H9 (cell line): ENCODE data around the gene ADSS1. TPM values are rescaled to one million over a fixed set of nuclear protein-coding genes. Genes with fewer than 3 reads are reported as not detected.

ENCODE experiments used
- DNase-seq: peaks from one replicate; pipeline ENCODE4 v3.0.0-alpha.2; 2017
- H2AFZ ChIP-seq: one replicate; pipeline ENCODE4 v1.6.1; 2013; ENCODE audit warnings: mild to moderate bottlenecking, low read length, control low read depth, moderate library complexity
- H2AK5ac ChIP-seq: 2 replicates; pipeline ENCODE4 v1.6.1; 2013; ENCODE audit warnings: low read length, control low read depth, mixed read lengths; ENCODE audit not compliant: insufficient read length
- H2BK120ac ChIP-seq: one replicate; pipeline ENCODE4 v1.6.1; 2013; ENCODE audit warnings: low read depth, mild to moderate bottlenecking, low read length, control low read depth, inconsistent platforms; ENCODE audit not compliant: poor library complexity, severe bottlenecking
- H2BK12ac ChIP-seq: 2 replicates; pipeline ENCODE4 v1.6.1; 2013; ENCODE audit warnings: low read length, control low read depth, mixed read lengths, low read depth; ENCODE audit not compliant: insufficient read length
- H2BK15ac ChIP-seq: 2 replicates; pipeline ENCODE4 v1.6.1; 2013; ENCODE audit warnings: low read depth, low read length, control low read depth
- H2BK20ac ChIP-seq: one replicate; pipeline ENCODE4 v1.6.1; 2013; ENCODE audit warnings: low read depth, mild to moderate bottlenecking, low read length, control low read depth, inconsistent platforms; ENCODE audit not compliant: poor library complexity, severe bottlenecking
- H2BK5ac ChIP-seq: 2 replicates; pipeline ENCODE4 v1.6.1; 2013; ENCODE audit warnings: low read length, control low read depth, mixed read lengths; ENCODE audit not compliant: insufficient read length
- H3K14ac ChIP-seq: 2 replicates; pipeline ENCODE4 v1.6.1; 2013; ENCODE audit warnings: low read length, control low read depth; ENCODE audit not compliant: insufficient read depth
- H3K18ac ChIP-seq: 2 replicates; pipeline ENCODE4 v1.6.1; 2013; ENCODE audit warnings: low read depth, mild to moderate bottlenecking, mixed read lengths, low read length, control low read depth; ENCODE audit not compliant: insufficient read length
- H3K23ac ChIP-seq: 2 replicates; pipeline ENCODE4 v1.6.1; 2013; ENCODE audit warnings: low read length, control low read depth, mixed read lengths, low read depth; ENCODE audit not compliant: insufficient read length
- H3K23me2 ChIP-seq: 2 replicates; pipeline ENCODE4 v1.6.1; 2013; ENCODE audit warnings: low read depth, mild to moderate bottlenecking, mixed read lengths, low read length, control low read depth; ENCODE audit not compliant: insufficient read length, poor library complexity, severe bottlenecking
- H3K27ac ChIP-seq: 2 replicates; pipeline ENCODE4 v1.5.1; 2013; ENCODE audit warnings: low read length, control low read depth, mixed read lengths, low read depth; ENCODE audit not compliant: insufficient read length
- H3K27me3 ChIP-seq: 2 replicates; pipeline ENCODE4 v1.6.1; 2013; ENCODE audit warnings: low read length, control low read depth, inconsistent platforms; ENCODE audit not compliant: insufficient read depth
- H3K4ac ChIP-seq: 2 replicates; pipeline ENCODE4 v1.6.1; 2013; ENCODE audit warnings: low read depth, mild to moderate bottlenecking, control low read depth, inconsistent platforms, low read length, moderate library complexity
- H3K4me1 ChIP-seq: 2 replicates; pipeline ENCODE4 v1.6.1; 2013; ENCODE audit warnings: low read length, control low read depth, inconsistent platforms; ENCODE audit not compliant: insufficient read depth
- H3K4me2 ChIP-seq: 2 replicates; pipeline ENCODE4 v1.6.1; 2013; ENCODE audit warnings: low read length, control low read depth, mixed read lengths; ENCODE audit not compliant: insufficient read length, insufficient read depth
- H3K56ac ChIP-seq: 2 replicates; pipeline ENCODE4 v1.6.1; 2013; ENCODE audit warnings: low read depth, mild to moderate bottlenecking, mixed read lengths, low read length, control low read depth; ENCODE audit not compliant: insufficient read length
- H3K79me1 ChIP-seq: 2 replicates; pipeline ENCODE4 v1.6.1; 2013; ENCODE audit warnings: low read depth, mild to moderate bottlenecking, moderate library complexity, low read length, control low read depth, inconsistent platforms; ENCODE audit not compliant: insufficient read depth, poor library complexity, severe bottlenecking
- H3K79me2 ChIP-seq: 2 replicates; pipeline ENCODE4 v1.6.1; 2013; ENCODE audit warnings: low read length, control low read depth, inconsistent platforms; ENCODE audit not compliant: insufficient read depth
- H3K9ac ChIP-seq: 2 replicates; pipeline ENCODE4 v1.6.1; 2013; ENCODE audit warnings: low read length, control low read depth, mixed read lengths; ENCODE audit not compliant: insufficient read length; ENCODE audit errors: extremely low read depth
- H3K9me3 ChIP-seq: one replicate; pipeline ENCODE4 v1.6.1; 2013; ENCODE audit warnings: low read depth, low read length, inconsistent platforms; ENCODE audit not compliant: control insufficient read depth
- H3T11ph ChIP-seq: one replicate; pipeline ENCODE4 v1.6.1; 2013; ENCODE audit warnings: mild to moderate bottlenecking, low read length, control low read depth, inconsistent platforms
- H4K20me1 ChIP-seq: one replicate; pipeline ENCODE4 v1.6.1; 2013; ENCODE audit not compliant: control insufficient read depth, insufficient read length, insufficient read depth
- H4K5ac ChIP-seq: 2 replicates; pipeline ENCODE4 v1.6.1; 2013; ENCODE audit warnings: low read depth, mild to moderate bottlenecking, mixed read lengths, low read length, control low read depth; ENCODE audit not compliant: insufficient read length
- H4K8ac ChIP-seq: replicated peaks from 2 replicates; pipeline ENCODE4 v1.6.1; 2013; ENCODE audit warnings: low read length, control low read depth, mixed read lengths, low read depth; ENCODE audit not compliant: insufficient read length
- H4K91ac ChIP-seq: 2 replicates; pipeline ENCODE4 v1.6.1; 2013; ENCODE audit warnings: low read depth, mild to moderate bottlenecking, moderate library complexity, mixed read lengths, low read length, control low read depth; ENCODE audit not compliant: insufficient read length
- H3K27ac Mint-ChIP-seq, 3 experiments: 2 replicates in 2 of 3; 3 replicates in 1 of 3; pipeline ENCODE4 v1.8.0; 2020 to 2021; ENCODE audit warnings: mixed read lengths in 3 of 3, mild to moderate bottlenecking in 1 of 3, moderate library complexity in 1 of 3
- H3K27me3 Mint-ChIP-seq: 2 replicates; pipeline ENCODE4 v1.8.0; 2021; ENCODE audit warnings: low read depth, mild to moderate bottlenecking, moderate library complexity, mixed read lengths
- H3K36me3 Mint-ChIP-seq, 3 experiments: 2 replicates in 2 of 3; 3 replicates in 1 of 3; pipeline ENCODE4 v1.8.0; 2020 to 2021; ENCODE audit warnings: low read depth in 3 of 3, mixed read lengths in 3 of 3; ENCODE audit not compliant: insufficient read depth in 1 of 3
- H3K4me1 Mint-ChIP-seq, 2 experiments: 2 replicates each; pipeline ENCODE4 v1.8.0; 2020; ENCODE audit warnings: mixed read lengths in 2 of 2
- H3K4me3 Mint-ChIP-seq, 2 experiments: 2 replicates in 1 of 2; 3 replicates in 1 of 2; pipeline ENCODE4 v1.8.0; 2020 to 2021; ENCODE audit warnings: mild to moderate bottlenecking in 2 of 2, mixed read lengths in 2 of 2, moderate library complexity in 1 of 2
- H3K9me3 Mint-ChIP-seq, 2 experiments: 2 replicates in 1 of 2; 3 replicates in 1 of 2; pipeline ENCODE4 v1.8.0; 2020; ENCODE audit warnings: mild to moderate bottlenecking in 2 of 2, mixed read lengths in 2 of 2, moderate library complexity in 1 of 2
- WGBS: extraction: QIAGEN DNeasy Blood & Tissue Kit; methylation state at CpG from one replicate; pipeline ENCODE4 v1.1.7; 2013; ENCODE audit warnings: missing lambda C conversion rate, low lambda C conversion rate, mixed read lengths; ENCODE audit not compliant: insufficient read length; ENCODE audit errors: extremely low coverage; 5-methylcytosine and 5-hydroxymethylcytosine counted together
- total RNA-seq: library from RNA; stranded (reverse); gene quantifications from 2 replicates; pipeline ENCODE4 v1.2.1, GENCODE V29; 2021
- TF ChIP-seq, protein P1 (sequence below): fragments of 200-600 bp; sonication (generic); conservative IDR thresholded peaks from 3 replicates; pipeline ENCODE4 v1.8.0; 2021; ENCODE audit warnings: antibody characterized with exemption, mild to moderate bottlenecking

ADSS1 gene
- total RNA-seq, 1 experiment from 2014 or later, result 8.5 TPM

- Histone ChIP-seq H2BK20ac (no peak overlapping the region), H3K4me2 (no peak overlapping the region), H3K4me1 (no peaks in the 10 kb centered on the region), H3K79me2 (no peaks in the 10 kb centered on the region; the same call in 1 of the 2 replicates), H3K14ac (no peak overlapping the region), H3K27me3 (no peaks in the 10 kb centered on the region), H3K23me2 (no peaks in the 10 kb centered on the region), H3K27ac (no peak overlapping the region), H3T11ph (no peak overlapping the region), H3K56ac (no peak overlapping the region), H4K5ac (no peak overlapping the region), H2BK120ac (no peak overlapping the region), H4K91ac (no peak overlapping the region), H3K79me1 (no peaks in the 10 kb centered on the region), H4K8ac (no peak overlapping the region), H4K20me1 (no peaks in the 10 kb centered on the region), H2BK5ac (no peak overlapping the region), H3K9ac (no peak overlapping the region), H3K9me3 (no peaks in the 10 kb centered on the region), H3K4ac (no peak overlapping the region), H3K23ac (no peak overlapping the region), H2BK15ac (no peak overlapping the region), H2AFZ (no peak overlapping the region), H2AK5ac (no peak overlapping the region), H2BK12ac (no peak overlapping the region), H3K18ac (no peak overlapping the region)
- Mint-ChIP-seq H3K4me1 (no peaks in the 10 kb centered on the region), H3K36me3 (peaks cover 0 to 12% (median 5%) of the 10 kb centered on the region in 3 experiments; a peak in 2 of 7 replicates), H3K4me3 (no peak overlapping the region), H3K27ac (peak overlapping the region in 1 of 3 experiments; percentile 35; a peak in 1 of 7 replicates), H3K27me3 (no peaks in the 10 kb centered on the region), H3K9me3 (no peaks in the 10 kb centered on the region)
- TF ChIP-seq, protein P1, sequence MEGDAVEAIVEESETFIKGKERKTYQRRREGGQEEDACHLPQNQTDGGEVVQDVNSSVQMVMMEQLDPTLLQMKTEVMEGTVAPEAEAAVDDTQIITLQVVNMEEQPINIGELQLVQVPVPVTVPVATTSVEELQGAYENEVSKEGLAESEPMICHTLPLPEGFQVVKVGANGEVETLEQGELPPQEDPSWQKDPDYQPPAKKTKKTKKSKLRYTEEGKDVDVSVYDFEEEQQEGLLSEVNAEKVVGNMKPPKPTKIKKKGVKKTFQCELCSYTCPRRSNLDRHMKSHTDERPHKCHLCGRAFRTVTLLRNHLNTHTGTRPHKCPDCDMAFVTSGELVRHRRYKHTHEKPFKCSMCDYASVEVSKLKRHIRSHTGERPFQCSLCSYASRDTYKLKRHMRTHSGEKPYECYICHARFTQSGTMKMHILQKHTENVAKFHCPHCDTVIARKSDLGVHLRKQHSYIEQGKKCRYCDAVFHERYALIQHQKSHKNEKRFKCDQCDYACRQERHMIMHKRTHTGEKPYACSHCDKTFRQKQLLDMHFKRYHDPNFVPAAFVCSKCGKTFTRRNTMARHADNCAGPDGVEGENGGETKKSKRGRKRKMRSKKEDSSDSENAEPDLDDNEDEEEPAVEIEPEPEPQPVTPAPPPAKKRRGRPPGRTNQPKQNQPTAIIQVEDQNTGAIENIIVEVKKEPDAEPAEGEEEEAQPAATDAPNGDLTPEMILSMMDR, result no peak
- WGBS, result no CpG with 5 or more reads among the region's 13 CpGs
- DNase-seq, result no peak
Measured at GRCh38 chr14:104785708-104786080, 61.7 kb downstream of the ADSS1 start.
